ENCODE results near the gene SPECC1L. TPM values are rescaled to one million over a fixed set of nuclear protein-coding genes. Genes with fewer than 3 reads are reported as not detected.

SPECC1L gene
- total and polyA plus RNA-seq, 9 donors: 19.3 to 94.4 (median 66.3) TPM

- H3K27me3 ChIP-seq: no peaks in the 10 kb centered on the region
- no peaks in the 10 kb centered on the region for H3K9me3 ChIP-seq
- H3K4me3 ChIP-seq: no peak overlapping the region
- DNase-seq: peak; percentile 80 to 92 (median 90)
- intact Hi-C loops (cut with DNase I): no loop called here
- WGBS, 3 donors: 7 to 14% (median 12%) methylated on average over 9 of the region's 9 CpGs
- H3K27ac ChIP-seq: peak overlapping the region in 1 of 2 donors; percentile 11
- TF ChIP-seq EP300 (IDR thresholded peaks at IDR 0.05) (no peak), POLR2A (IDR thresholded peaks at IDR 0.05) (no peak), CTCF (IDR thresholded peaks at IDR 0.05) (no peak)
- peaks cover 16% of the 10 kb centered on the region for H3K4me1 ChIP-seq (ENCODE audit: insufficient read depth)
- H3K36me3 ChIP-seq: no peaks in the 10 kb centered on the region
Observed at GRCh38 chr22:24455751-24456426, 185.3 kb downstream of the SPECC1L start.

GRCh38 chr22:24457894-24458420, 187.3 kb downstream of the SPECC1L start:
- H3K4me1 ChIP-seq (ENCODE audit: insufficient read depth): peaks cover 16% of the 10 kb centered on the region
- 63 to 72% (median 65%) methylated on average over 3 of the region's 3 CpGs for WGBS, 3 donors
- TF ChIP-seq EP300 (IDR thresholded peaks at IDR 0.05) (no peak), CTCF (IDR thresholded peaks at IDR 0.05) (no peak), POLR2A (IDR thresholded peaks at IDR 0.05) (no peak)
- DNase-seq: no peak
- H3K4me3 ChIP-seq: no peak overlapping the region
- no peaks in the 10 kb centered on the region for H3K27me3 ChIP-seq
- intact Hi-C loops (cut with DNase I): no loop called here
- H3K9me3 ChIP-seq: no peaks in the 10 kb centered on the region
- H3K27ac ChIP-seq: no peak overlapping the region
- H3K36me3 ChIP-seq: no peaks in the 10 kb centered on the region

GRCh38 chr22:24459911-24460310, 189.3 kb downstream of the SPECC1L start:
- H3K4me1 ChIP-seq (ENCODE audit: insufficient read depth): peaks cover 11% of the 10 kb centered on the region
- TF ChIP-seq CTCF (IDR thresholded peaks at IDR 0.05) (no peak), POLR2A (IDR thresholded peaks at IDR 0.05) (no peak), EP300 (IDR thresholded peaks at IDR 0.05) (no peak)
- 15 to 50% (median 15%) methylated on average over 1 of the region's 1 CpG for WGBS, 3 donors
- no peak overlapping the region for H3K4me3 ChIP-seq
- H3K36me3 ChIP-seq: no peaks in the 10 kb centered on the region
- DNase-seq: no peak
- H3K27ac ChIP-seq: no peak overlapping the region
- no peaks in the 10 kb centered on the region for H3K27me3 ChIP-seq
- intact Hi-C loops (cut with DNase I): no loop called here
- H3K9me3 ChIP-seq: no peaks in the 10 kb centered on the region

- TF ChIP-seq EP300 (IDR thresholded peaks at IDR 0.05) (no peak), POLR2A (IDR thresholded peaks at IDR 0.05) (no peak), CTCF (IDR thresholded peaks at IDR 0.05) (no peak)
- H3K9me3 ChIP-seq: no peaks in the 10 kb centered on the region
- WGBS, 3 donors: 64 to 71% (median 67%) methylated on average over 10 of the region's 10 CpGs
- H3K4me1 ChIP-seq (ENCODE audit: insufficient read depth): peaks cover 8% of the 10 kb centered on the region
- DNase-seq: no peak
- H3K4me3 ChIP-seq: no peak overlapping the region
- no peaks in the 10 kb centered on the region for H3K36me3 ChIP-seq
- H3K27me3 ChIP-seq: no peaks in the 10 kb centered on the region
- intact Hi-C loops (cut with DNase I): no loop called here
- H3K27ac ChIP-seq: no peak overlapping the region
Observed at GRCh38 chr22:24460418-24461089, 189.9 kb downstream of the SPECC1L start.
